MM.1S (cell line): ENCODE data around the gene SHFL.

Experiments used
- DNase-seq: peaks from one replicate; pipeline ENCODE4 v3.0.0-alpha.2; 2015
- H2AFZ ChIP-seq: fragments of 300-600 bp; sonication (generic); 2 replicates; pipeline ENCODE4 v1.6.0; 2016; ENCODE audit warnings: antibody characterized with exemption, low read length
- H3F3A ChIP-seq: fragments of 300-600 bp; sonication (generic); 2 replicates; pipeline ENCODE4 v1.6.1; 2016; ENCODE audit warnings: mild to moderate bottlenecking, antibody characterized with exemption, low read length, moderate library complexity, mixed read lengths; ENCODE audit not compliant: insufficient read depth
- H3K27ac ChIP-seq: fragments of 300-600 bp; sonication (generic); 2 replicates; pipeline ENCODE4 v1.5.1; 2016; ENCODE audit warnings: mild to moderate bottlenecking, low read length
- H3K27me3 ChIP-seq: fragments of 300-600 bp; sonication (generic); replicated peaks from 2 replicates; pipeline ENCODE4 v1.6.0; 2016; ENCODE audit warnings: low read length; ENCODE audit not compliant: insufficient read depth
- H3K36me3 ChIP-seq: fragments of 300-600 bp; sonication (generic); replicated peaks from 2 replicates; pipeline ENCODE4 v1.6.1; 2016; ENCODE audit warnings: mild to moderate bottlenecking, low read length, mixed read lengths; ENCODE audit not compliant: insufficient read depth
- H3K4me1 ChIP-seq: fragments of 300-600 bp; sonication (generic); 2 replicates; pipeline ENCODE4 v1.6.1; 2016; ENCODE audit warnings: low read length, mixed read lengths
- H3K4me2 ChIP-seq: fragments of 300-600 bp; sonication (generic); 2 replicates; pipeline ENCODE4 v1.6.0; 2016; ENCODE audit warnings: low read depth, low read length
- H3K4me3 ChIP-seq: fragments of 300-600 bp; sonication (generic); 2 replicates; pipeline ENCODE4 v1.5.1; 2016; ENCODE audit warnings: low read length, mixed read lengths
- H3K79me2 ChIP-seq: fragments of 300-600 bp; sonication (generic); 2 replicates; pipeline ENCODE4 v1.6.1; 2016; ENCODE audit warnings: mixed run types, low read length, mixed read lengths
- H3K9ac ChIP-seq: fragments of 300-600 bp; sonication (generic); 2 replicates; pipeline ENCODE4 v1.6.1; 2016; ENCODE audit warnings: low read length, mixed read lengths
- H3K9me2 ChIP-seq: fragments of 300-600 bp; sonication (generic); replicated peaks from 2 replicates; pipeline ENCODE4 v1.6.1; 2016; ENCODE audit warnings: mild to moderate bottlenecking, low read length, mixed read lengths; ENCODE audit not compliant: insufficient read depth
- H3K9me3 ChIP-seq: fragments of 300-600 bp; sonication (generic); replicated peaks from 2 replicates; pipeline ENCODE4 v1.6.1; 2016; ENCODE audit warnings: mild to moderate bottlenecking, low read length, mixed read lengths; ENCODE audit not compliant: insufficient read depth
- H4K20me1 ChIP-seq: fragments of 300-600 bp; sonication (generic); 2 replicates; pipeline ENCODE4 v1.6.1; 2016; ENCODE audit warnings: mild to moderate bottlenecking, low read length, moderate library complexity, mixed read lengths; ENCODE audit not compliant: insufficient read depth
- EZH2 ChIP-seq: fragments of 300-600 bp; sonication (generic); optimal IDR thresholded peaks from 2 replicates; pipeline ENCODE3; 2017; ENCODE audit warnings: low read depth, mild to moderate bottlenecking, antibody characterized with exemption, low read length, mixed read lengths
- EZH2phosphoT487 ChIP-seq: fragments of 300-600 bp; sonication (generic); IDR thresholded peaks from 2 replicates; pipeline ENCODE4 v1.6.1; 2018; ENCODE audit warnings: antibody characterized with exemption, low read length
- TF ChIP-seq, protein P1 (sequence below): fragments of 300-600 bp; sonication (generic); IDR thresholded peaks from 2 replicates; pipeline ENCODE4 v1.5.1; 2016; ENCODE audit warnings: antibody characterized with exemption, low read length, mixed read lengths

SHFL gene

DNA sequence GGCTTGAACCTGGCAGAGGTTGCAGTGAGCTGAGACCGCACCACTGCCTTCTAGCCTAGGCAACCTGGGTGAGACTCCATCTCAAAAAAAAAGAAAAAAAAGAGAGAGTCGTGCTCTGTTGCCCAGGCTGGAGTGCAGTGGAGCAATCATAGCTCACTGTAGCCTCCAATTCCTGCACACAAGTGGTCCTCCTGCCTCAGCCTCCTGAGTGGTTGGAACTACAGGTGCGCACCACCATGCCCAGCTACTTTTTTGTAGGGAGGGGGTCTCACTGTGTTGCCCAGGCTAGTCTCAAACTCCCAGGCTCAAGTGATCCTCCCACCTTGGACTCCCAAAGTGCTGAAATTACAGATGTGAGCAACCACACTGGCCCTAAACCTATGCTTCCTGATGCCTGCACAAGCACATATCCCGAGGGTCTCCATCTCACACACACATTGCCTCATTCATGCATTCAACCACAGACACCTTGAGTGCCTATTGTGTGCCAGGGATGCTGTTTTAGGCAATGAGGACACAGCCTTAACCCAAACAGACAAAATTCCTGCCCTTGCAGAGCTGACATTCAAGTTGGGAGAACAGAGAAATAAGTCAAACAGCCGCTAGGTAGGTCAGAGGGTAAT lies 14.2 kb downstream of the SHFL start:
- Histone ChIP-seq H2AFZ (no peak overlapping the region), H3K4me2 (no peak overlapping the region), H3K9me3 (no peaks in the 10 kb centered on the region), H3K4me1 (peaks cover 10% of the 10 kb centered on the region), H3K9me2 (no peaks in the 10 kb centered on the region), H4K20me1 (no peaks in the 10 kb centered on the region), H3K4me3 (no peak overlapping the region), H3K9ac (no peak overlapping the region), H3K79me2 (no peaks in the 10 kb centered on the region), H3K36me3 (no peaks in the 10 kb centered on the region), H3K27me3 (0 out of 2 replicates have a peak, but pooled peaks cover 3% of the 10 kb centered on the region), H3K27ac (no peak overlapping the region), H3F3A (peaks cover 4% of the 10 kb centered on the region; the same call in 1 of the 2 replicates)
- TF ChIP-seq, protein P1, sequence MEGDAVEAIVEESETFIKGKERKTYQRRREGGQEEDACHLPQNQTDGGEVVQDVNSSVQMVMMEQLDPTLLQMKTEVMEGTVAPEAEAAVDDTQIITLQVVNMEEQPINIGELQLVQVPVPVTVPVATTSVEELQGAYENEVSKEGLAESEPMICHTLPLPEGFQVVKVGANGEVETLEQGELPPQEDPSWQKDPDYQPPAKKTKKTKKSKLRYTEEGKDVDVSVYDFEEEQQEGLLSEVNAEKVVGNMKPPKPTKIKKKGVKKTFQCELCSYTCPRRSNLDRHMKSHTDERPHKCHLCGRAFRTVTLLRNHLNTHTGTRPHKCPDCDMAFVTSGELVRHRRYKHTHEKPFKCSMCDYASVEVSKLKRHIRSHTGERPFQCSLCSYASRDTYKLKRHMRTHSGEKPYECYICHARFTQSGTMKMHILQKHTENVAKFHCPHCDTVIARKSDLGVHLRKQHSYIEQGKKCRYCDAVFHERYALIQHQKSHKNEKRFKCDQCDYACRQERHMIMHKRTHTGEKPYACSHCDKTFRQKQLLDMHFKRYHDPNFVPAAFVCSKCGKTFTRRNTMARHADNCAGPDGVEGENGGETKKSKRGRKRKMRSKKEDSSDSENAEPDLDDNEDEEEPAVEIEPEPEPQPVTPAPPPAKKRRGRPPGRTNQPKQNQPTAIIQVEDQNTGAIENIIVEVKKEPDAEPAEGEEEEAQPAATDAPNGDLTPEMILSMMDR: no peak
- TF ChIP-seq EZH2phosphoT487 (no peak), EZH2 (no peak)
- DNase-seq: no peak

DNA sequence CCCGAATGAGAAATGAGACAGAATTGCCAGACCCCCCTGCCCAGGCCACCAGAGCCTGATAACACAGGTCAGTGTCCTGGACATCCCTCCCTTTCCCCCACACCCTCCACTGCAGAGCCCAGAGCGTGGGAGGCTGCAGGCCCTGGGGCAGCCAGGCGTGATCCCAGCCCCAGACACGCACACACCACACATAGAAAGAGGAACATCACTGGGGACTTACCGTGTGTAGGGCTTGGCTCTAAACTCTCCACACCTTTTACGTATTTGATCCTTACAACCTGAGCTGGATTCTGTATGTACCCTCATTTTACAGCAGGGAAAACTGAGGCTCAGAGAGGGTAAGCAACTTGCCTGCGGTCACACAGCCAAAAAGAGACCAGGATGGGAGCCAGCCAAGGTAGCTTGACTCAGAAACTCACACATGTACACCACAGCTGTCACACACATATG lies 16.7 kb downstream of the SHFL start:
- Histone ChIP-seq H3K4me1 (peaks cover 12% of the 10 kb centered on the region), H3K27me3 (0 out of 2 replicates have a peak, but pooled peaks cover 3% of the 10 kb centered on the region), H3K9me3 (no peaks in the 10 kb centered on the region), H3K4me2 (no peak overlapping the region), H3K9me2 (no peaks in the 10 kb centered on the region), H3K9ac (no peak overlapping the region), H3K27ac (no peak overlapping the region), H3F3A (no peaks in the 10 kb centered on the region), H3K4me3 (no peak overlapping the region), H3K36me3 (peaks cover 5% of the 10 kb centered on the region), H2AFZ (no peak overlapping the region), H4K20me1 (no peaks in the 10 kb centered on the region), H3K79me2 (peaks cover 19% of the 10 kb centered on the region)
- no peak for DNase-seq
- TF ChIP-seq, protein P1: no peak
- no peak for TF ChIP-seq EZH2phosphoT487
- TF ChIP-seq EZH2: no peak

DNA sequence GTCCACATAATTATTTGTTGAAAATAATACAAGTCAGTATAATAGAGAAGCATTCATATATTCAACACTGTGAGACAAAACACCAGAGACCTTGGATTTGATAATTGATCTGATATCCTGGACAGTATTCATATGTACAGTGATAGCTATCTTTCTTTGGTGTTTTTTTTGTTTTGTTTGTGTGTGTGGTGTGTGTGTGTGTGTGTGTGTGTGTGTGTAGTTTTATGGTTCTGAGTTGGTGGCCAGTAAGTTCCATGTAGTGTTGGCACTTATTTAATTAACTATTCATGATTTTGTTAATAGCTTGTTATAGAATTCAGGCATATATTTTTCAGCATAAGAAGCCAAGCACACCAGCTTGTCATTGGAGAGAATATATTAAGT lies 18.0 kb downstream of the SHFL start:
- H3K36me3 ChIP-seq: peaks cover 9% of the 10 kb centered on the region
- H3K27me3 ChIP-seq: 0 out of 2 replicates have a peak, but pooled peaks cover 3% of the 10 kb centered on the region
- no peaks in the 10 kb centered on the region for H3F3A ChIP-seq
- H3K9me2 ChIP-seq: no peaks in the 10 kb centered on the region
- H4K20me1 ChIP-seq: no peaks in the 10 kb centered on the region
- no peaks in the 10 kb centered on the region for H3K9me3 ChIP-seq
- H3K27ac ChIP-seq: no peak overlapping the region
- no peak overlapping the region for H3K4me2 ChIP-seq
- no peak overlapping the region for H3K4me3 ChIP-seq
- H3K79me2 ChIP-seq: peaks cover 32% of the 10 kb centered on the region
- peaks cover 16% of the 10 kb centered on the region for H3K4me1 ChIP-seq
- TF ChIP-seq EZH2: no peak
- no peak for TF ChIP-seq EZH2phosphoT487
- DNase-seq: no peak
- no peak overlapping the region for H3K9ac ChIP-seq
- no peak overlapping the region for H2AFZ ChIP-seq
